Activated T-cell treated with anti-CD3 and anti-CD28 coated beads for 4 hours (primary cell): ENCODE results near the gene GRIN2A.

Source experiments
- DNase-seq: peaks from one replicate; pipeline ENCODE4 v3.0.0-alpha.2; 2020

The GRIN2A gene

GRCh38 chr16:10181196-10182162, 749 bp downstream of the GRIN2A start:
- no peak for DNase-seq

- no peak for DNase-seq
These were observed 1.5 kb downstream of the GRIN2A start for GRCh38 chr16:10180771-10181163.

- DNase-seq, result no peak
These were observed 2.0 kb downstream of the GRIN2A start for GRCh38 chr16:10180042-10180770.

- no peak for DNase-seq
These were observed 3.7 kb downstream of the GRIN2A start for GRCh38 chr16:10178526-10178925.

- no peak for DNase-seq
These were observed 4.1 kb downstream of the GRIN2A start for GRCh38 chr16:10178080-10178479.

GRCh38 chr16:10172848-10173655, 9.2 kb downstream of the GRIN2A start:
- DNase-seq, result no peak

- DNase-seq, result no peak
These were observed 11.0 kb downstream of the GRIN2A start for GRCh38 chr16:10171221-10171620.

- no peak for DNase-seq
These were observed 12.3 kb downstream of the GRIN2A start for GRCh38 chr16:10169904-10170410.

GRCh38 chr16:10169031-10169430, 13.2 kb downstream of the GRIN2A start:
- no peak for DNase-seq

GRCh38 chr16:10168258-10168657, 14.0 kb downstream of the GRIN2A start:
- DNase-seq, result no peak

GRCh38 chr16:10165643-10166042, 16.6 kb downstream of the GRIN2A start:
- DNase-seq, result no peak

GRCh38 chr16:10162981-10163380, 19.2 kb downstream of the GRIN2A start:
- no peak for DNase-seq

- DNase-seq, result no peak
These were observed 26.1 kb downstream of the GRIN2A start for GRCh38 chr16:10156099-10156498.

- no peak for DNase-seq
These were observed 27.8 kb downstream of the GRIN2A start for GRCh38 chr16:10154389-10154788.

GRCh38 chr16:10153985-10154384, 28.2 kb downstream of the GRIN2A start:
- DNase-seq, result no peak

- no peak for DNase-seq
These were observed 30.5 kb downstream of the GRIN2A start for GRCh38 chr16:10151718-10152117.

GRCh38 chr16:10150906-10151305, 31.3 kb downstream of the GRIN2A start:
- no peak for DNase-seq

- no peak for DNase-seq
These were observed 36.6 kb downstream of the GRIN2A start for GRCh38 chr16:10145542-10146035.

GRCh38 chr16:10141671-10142070, 40.6 kb downstream of the GRIN2A start:
- no peak for DNase-seq

- no peak for DNase-seq
These were observed 43.3 kb downstream of the GRIN2A start for GRCh38 chr16:10138881-10139280.

- DNase-seq, result no peak
These were observed 44.9 kb downstream of the GRIN2A start for GRCh38 chr16:10137341-10137740.

- DNase-seq, result no peak
These were observed 45.3 kb downstream of the GRIN2A start for GRCh38 chr16:10136916-10137315.

- no peak for DNase-seq
These were observed 51.7 kb downstream of the GRIN2A start for GRCh38 chr16:10130538-10130937.
